Measurements from ENCODE around the gene SERPINA1.
"Not testable (repeated sequence)": the region's sequence is repeated elsewhere in the genome, so short reads cannot be mapped to it uniquely, and the experiment has no call there.

Gene SERPINA1

DNA sequence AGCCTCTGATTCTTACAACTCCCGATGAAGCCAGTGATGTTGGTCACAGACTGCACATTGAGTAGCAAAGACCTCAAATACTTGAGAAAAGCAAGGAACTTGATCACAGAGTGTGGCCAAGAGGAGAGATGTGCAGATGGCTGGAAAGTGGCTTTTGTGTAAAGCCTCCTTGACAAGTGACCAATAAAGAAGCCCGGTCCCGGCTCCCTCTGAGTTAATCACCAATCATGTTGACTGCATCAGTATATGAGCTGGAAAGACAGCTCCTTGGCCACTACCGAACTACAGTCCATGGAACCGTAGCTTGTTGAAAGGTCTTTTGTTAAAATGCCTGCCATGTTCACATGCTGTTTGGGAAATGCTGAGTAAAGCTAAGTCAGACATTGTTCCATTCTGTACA is 41.6 kb downstream of the SERPINA1 start:
- Histone ChIP-seq H3K4me1 (ENCODE audit: control insufficient read depth, insufficient read depth, low read depth, low read length) (peaks cover 9% of the 10 kb centered on the region), H3K9ac (ENCODE audit: low read length) (no peak overlapping the region), H2BK120ac (ENCODE audit: low read depth, low read length) (no peak overlapping the region), H3K27me3 (ENCODE audit: control insufficient read depth in 1 of 2, insufficient read depth in 1 of 2, low read length in 2 of 2) (no peaks in the 10 kb centered on the region), H2AFZ (ENCODE audit: low read depth, low read length) (no peak overlapping the region), H4K8ac (ENCODE audit: low read length) (no peak overlapping the region), H3K18ac (ENCODE audit: low read depth in 1 of 2, low read length in 2 of 2) (no peak overlapping the region), H3K23ac (ENCODE audit: low read length in 2 of 2) (no peak overlapping the region), H3K27ac (ENCODE audit: low read length, poor library complexity, severe bottlenecking) (no peak overlapping the region), H3K4me3 (ENCODE audit: insufficient read depth in 1 of 2, low read depth in 1 of 2, low read length in 2 of 2) (no peak overlapping the region), H4K91ac (ENCODE audit: low read length) (no peak overlapping the region), H3K4me2 (ENCODE audit: low read length, poor library complexity, severe bottlenecking) (no peak overlapping the region), H2BK12ac (ENCODE audit: low read length in 2 of 2) (no peak overlapping the region), H3K9me3 (ENCODE audit: control insufficient read depth, low read length) (no peaks in the 10 kb centered on the region), H3K79me1 (replicated peaks; ENCODE audit: low read length, poor library complexity, severe bottlenecking) (no peaks in the 10 kb centered on the region), H2BK5ac (ENCODE audit: low read depth, low read length, poor library complexity, severe bottlenecking) (no peak overlapping the region), H3K14ac (ENCODE audit: low read length in 2 of 2) (no peak overlapping the region), H2BK15ac (ENCODE audit: low read depth, poor library complexity, severe bottlenecking) (no peak overlapping the region), H3K36me3 (ENCODE audit: control insufficient read depth in 1 of 2, insufficient read depth in 2 of 2, low read depth in 1 of 2, low read length in 2 of 2) (no peaks in the 10 kb centered on the region), H2AK5ac (ENCODE audit: low read length, severe bottlenecking) (no peak overlapping the region), H3K4ac (ENCODE audit: low read depth in 1 of 2, low read length in 2 of 2) (no peak overlapping the region)
- DNase-seq, result no peak
- 88% methylated on average over 5 of the region's 5 CpGs for WGBS

GRCh38 chr14:94346065-94346786 is 42.2 kb downstream of the SERPINA1 start:
- not testable (repeated sequence) for H3K36me3 ChIP-seq (ENCODE audit: control insufficient read depth in 1 of 2, insufficient read depth in 2 of 2, low read depth in 1 of 2, low read length in 2 of 2); H3K27me3 ChIP-seq (ENCODE audit: control insufficient read depth in 1 of 2, insufficient read depth in 1 of 2, low read length in 2 of 2); H3K9me3 ChIP-seq (ENCODE audit: control insufficient read depth, low read length); H3K9ac ChIP-seq (ENCODE audit: low read length); DNase-seq; H3K4me1 ChIP-seq (ENCODE audit: control insufficient read depth, insufficient read depth, low read depth, low read length); H3K14ac ChIP-seq (ENCODE audit: low read length in 2 of 2); H2BK12ac ChIP-seq (ENCODE audit: low read length in 2 of 2); H3K4me2 ChIP-seq (ENCODE audit: low read length, poor library complexity, severe bottlenecking); H2AK5ac ChIP-seq (ENCODE audit: low read length, severe bottlenecking); H3K18ac ChIP-seq (ENCODE audit: low read depth in 1 of 2, low read length in 2 of 2); H3K27ac ChIP-seq (ENCODE audit: low read length, poor library complexity, severe bottlenecking); H2AFZ ChIP-seq (ENCODE audit: low read depth, low read length); H2BK5ac ChIP-seq (ENCODE audit: low read depth, low read length, poor library complexity, severe bottlenecking); H3K4me3 ChIP-seq (ENCODE audit: insufficient read depth in 1 of 2, low read depth in 1 of 2, low read length in 2 of 2); H4K8ac ChIP-seq (ENCODE audit: low read length); H3K79me1 ChIP-seq (replicated peaks; ENCODE audit: low read length, poor library complexity, severe bottlenecking); H3K23ac ChIP-seq (ENCODE audit: low read length in 2 of 2); H4K91ac ChIP-seq (ENCODE audit: low read length); H2BK15ac ChIP-seq (ENCODE audit: low read depth, poor library complexity, severe bottlenecking); H2BK120ac ChIP-seq (ENCODE audit: low read depth, low read length); H3K4ac ChIP-seq (ENCODE audit: low read depth in 1 of 2, low read length in 2 of 2)
- WGBS, result 83% methylated on average over 20 of the region's 24 CpGs

- Histone ChIP-seq H3K14ac (ENCODE audit: low read length in 2 of 2) (no peak overlapping the region), H3K27ac (ENCODE audit: low read length, poor library complexity, severe bottlenecking) (no peak overlapping the region), H3K4me2 (ENCODE audit: low read length, poor library complexity, severe bottlenecking) (no peak overlapping the region), H2BK120ac (ENCODE audit: low read depth, low read length) (no peak overlapping the region), H3K9ac (ENCODE audit: low read length) (no peak overlapping the region), H4K8ac (ENCODE audit: low read length) (no peak overlapping the region), H3K9me3 (ENCODE audit: control insufficient read depth, low read length) (no peaks in the 10 kb centered on the region), H2BK12ac (ENCODE audit: low read length in 2 of 2) (no peak overlapping the region), H2BK5ac (ENCODE audit: low read depth, low read length, poor library complexity, severe bottlenecking) (no peak overlapping the region), H3K4ac (ENCODE audit: low read depth in 1 of 2, low read length in 2 of 2) (no peak overlapping the region), H4K91ac (ENCODE audit: low read length) (no peak overlapping the region), H3K4me3 (ENCODE audit: insufficient read depth in 1 of 2, low read depth in 1 of 2, low read length in 2 of 2) (no peak overlapping the region), H3K23ac (ENCODE audit: low read length in 2 of 2) (no peak overlapping the region), H2AK5ac (ENCODE audit: low read length, severe bottlenecking) (no peak overlapping the region), H3K36me3 (ENCODE audit: control insufficient read depth in 1 of 2, insufficient read depth in 2 of 2, low read depth in 1 of 2, low read length in 2 of 2) (no peaks in the 10 kb centered on the region), H2BK15ac (ENCODE audit: low read depth, poor library complexity, severe bottlenecking) (no peak overlapping the region), H3K4me1 (ENCODE audit: control insufficient read depth, insufficient read depth, low read depth, low read length) (peaks cover 9% of the 10 kb centered on the region), H3K18ac (ENCODE audit: low read depth in 1 of 2, low read length in 2 of 2) (no peak overlapping the region), H3K79me1 (replicated peaks; ENCODE audit: low read length, poor library complexity, severe bottlenecking) (no peaks in the 10 kb centered on the region), H2AFZ (ENCODE audit: low read depth, low read length) (no peak overlapping the region), H3K27me3 (ENCODE audit: control insufficient read depth in 1 of 2, insufficient read depth in 1 of 2, low read length in 2 of 2) (no peaks in the 10 kb centered on the region)
- WGBS, result 73% methylated on average over 9 of the region's 12 CpGs
- DNase-seq, result peak; percentile 38
These were observed 42.9 kb downstream of the SERPINA1 start for GRCh38 chr14:94345344-94346064.

- no peaks in the 10 kb centered on the region for H3K79me1 ChIP-seq (replicated peaks; ENCODE audit: low read length, poor library complexity, severe bottlenecking)
- H3K18ac ChIP-seq (ENCODE audit: low read depth in 1 of 2, low read length in 2 of 2), result no peak overlapping the region
- H2BK5ac ChIP-seq (ENCODE audit: low read depth, low read length, poor library complexity, severe bottlenecking), result no peak overlapping the region
- H3K9me3 ChIP-seq (ENCODE audit: control insufficient read depth, low read length), result no peaks in the 10 kb centered on the region
- H4K91ac ChIP-seq (ENCODE audit: low read length), result no peak overlapping the region
- peaks cover 9% of the 10 kb centered on the region for H3K4me1 ChIP-seq (ENCODE audit: control insufficient read depth, insufficient read depth, low read depth, low read length)
- no peak overlapping the region for H3K4ac ChIP-seq (ENCODE audit: low read depth in 1 of 2, low read length in 2 of 2)
- H4K8ac ChIP-seq (ENCODE audit: low read length), result no peak overlapping the region
- peak overlapping the region; percentile 21 for H3K9ac ChIP-seq (ENCODE audit: low read length)
- no peaks in the 10 kb centered on the region for H3K27me3 ChIP-seq (ENCODE audit: control insufficient read depth in 1 of 2, insufficient read depth in 1 of 2, low read length in 2 of 2)
- no peak overlapping the region for H3K23ac ChIP-seq (ENCODE audit: low read length in 2 of 2)
- DNase-seq, result no peak
- no peak overlapping the region for H2AK5ac ChIP-seq (ENCODE audit: low read length, severe bottlenecking)
- no peak overlapping the region for H2BK15ac ChIP-seq (ENCODE audit: low read depth, poor library complexity, severe bottlenecking)
- no peak overlapping the region for H2BK12ac ChIP-seq (ENCODE audit: low read length in 2 of 2)
- H3K36me3 ChIP-seq (ENCODE audit: control insufficient read depth in 1 of 2, insufficient read depth in 2 of 2, low read depth in 1 of 2, low read length in 2 of 2), result no peaks in the 10 kb centered on the region
- no peak overlapping the region for H3K27ac ChIP-seq (ENCODE audit: low read length, poor library complexity, severe bottlenecking)
- no peak overlapping the region for H3K4me2 ChIP-seq (ENCODE audit: low read length, poor library complexity, severe bottlenecking)
- no peak overlapping the region for H2AFZ ChIP-seq (ENCODE audit: low read depth, low read length)
- H3K14ac ChIP-seq (ENCODE audit: low read length in 2 of 2), result no peak overlapping the region
- H2BK120ac ChIP-seq (ENCODE audit: low read depth, low read length), result no peak overlapping the region
- 95% methylated on average over 3 of the region's 3 CpGs for WGBS
- H3K4me3 ChIP-seq (ENCODE audit: insufficient read depth in 1 of 2, low read depth in 1 of 2, low read length in 2 of 2), result no peak overlapping the region
These were observed 44.0 kb downstream of the SERPINA1 start for GRCh38 chr14:94344389-94344788.

Data from mesenchymal stem cell (in vitro differentiated cells and primary cell).